RCC 7860 (cell line): Measurements from ENCODE around the gene INHBB.
"Not testable (repeated sequence)": the region's sequence is repeated elsewhere in the genome, so short reads cannot be mapped to it uniquely, and the experiment has no call there.

ENCODE experiments used
- DNase-seq: peaks from one replicate; pipeline ENCODE4 v3.0.0-alpha.2; 2015; ENCODE audit warnings: low spot score
- FAIRE-seq: peaks from 2 replicates; lab custom pipeline; 2012; peaks lifted over from hg19 to GRCh38; lab: Jason Lieb, UNC

Gene INHBB

DNA sequence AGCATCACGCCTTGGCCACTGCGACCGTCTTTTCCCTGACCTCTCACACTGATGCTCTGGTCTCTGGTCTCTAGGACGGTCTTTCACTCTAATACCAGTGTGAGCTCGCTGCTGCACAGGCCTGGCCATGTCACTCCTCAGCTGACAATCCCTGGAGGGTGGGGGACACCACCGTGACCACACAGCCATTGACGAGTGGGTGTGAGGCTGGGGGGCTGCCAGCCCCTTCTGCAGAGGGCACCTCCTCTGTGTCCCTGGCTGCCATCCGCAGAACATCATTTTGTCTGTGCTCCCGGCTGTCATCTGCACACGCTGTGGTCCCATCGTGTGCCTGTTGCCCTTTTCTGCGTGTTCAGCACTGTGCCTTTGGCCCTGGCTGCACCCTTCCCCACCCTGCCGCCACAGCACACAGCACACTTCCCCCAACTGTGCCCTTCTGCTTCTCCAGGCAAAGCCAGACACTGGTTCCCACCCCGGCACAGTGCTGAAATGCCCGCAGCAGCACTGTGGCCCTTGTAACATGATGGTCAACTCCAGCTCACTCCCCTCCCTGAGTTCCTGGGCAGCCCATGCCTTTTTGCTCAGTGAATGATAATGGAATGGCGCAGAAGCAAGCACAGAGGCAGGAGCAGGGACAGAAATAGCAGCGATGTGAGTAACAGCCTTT, 30.4 kb upstream of the INHBB start:
- DNase-seq (no peak), FAIRE-seq (no peak)

- DNase-seq (no peak), FAIRE-seq (no peak)
Measured at GRCh38 chr2:120316071-120316470, 29.9 kb upstream of the INHBB start.

GRCh38 chr2:120316528-120317179, 29.3 kb upstream of the INHBB start:
- no peak for FAIRE-seq
- no peak for DNase-seq

- FAIRE-seq (no peak), DNase-seq (no peak)
Measured at GRCh38 chr2:120317180-120317533, 28.8 kb upstream of the INHBB start.

GRCh38 chr2:120317916-120318315, 28.0 kb upstream of the INHBB start:
- FAIRE-seq (no peak), DNase-seq (no peak)

GRCh38 chr2:120318626-120319025, 27.3 kb upstream of the INHBB start:
- DNase-seq: no peak
- FAIRE-seq: no peak

GRCh38 chr2:120319123-120319522, 26.8 kb upstream of the INHBB start:
- FAIRE-seq: no peak
- DNase-seq: no peak

GRCh38 chr2:120319686-120320317, 26.1 kb upstream of the INHBB start:
- FAIRE-seq (no peak), DNase-seq (no peak)

DNA sequence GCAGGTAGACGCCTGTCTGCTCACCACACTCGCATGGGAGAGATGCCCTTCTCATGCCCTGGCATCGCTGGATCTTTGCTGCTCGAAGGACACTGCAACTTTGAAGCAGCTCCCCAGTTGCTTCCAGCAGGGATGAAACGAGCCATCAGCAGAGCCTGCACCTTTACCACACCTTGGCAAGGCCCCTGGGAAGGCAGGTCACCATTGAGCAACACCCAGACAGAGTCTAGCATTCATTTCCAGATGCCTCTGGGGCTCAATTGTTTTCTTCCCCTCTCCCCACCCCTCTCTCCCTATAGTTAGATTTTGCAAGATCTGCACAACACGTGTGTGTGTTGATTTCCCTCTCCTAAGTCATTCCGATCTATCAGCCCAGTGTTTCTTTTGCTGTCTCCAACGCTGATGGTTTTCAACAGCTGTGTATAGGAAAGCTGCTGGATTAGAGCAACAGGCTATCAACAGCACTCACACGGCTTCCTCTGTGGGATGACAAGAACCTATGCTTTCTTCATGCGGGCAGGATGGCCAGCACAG, 25.6 kb upstream of the INHBB start:
- DNase-seq (no peak), FAIRE-seq (no peak)

GRCh38 chr2:120320887-120321556, 24.9 kb upstream of the INHBB start:
- not testable (repeated sequence) for DNase-seq, FAIRE-seq

DNA sequence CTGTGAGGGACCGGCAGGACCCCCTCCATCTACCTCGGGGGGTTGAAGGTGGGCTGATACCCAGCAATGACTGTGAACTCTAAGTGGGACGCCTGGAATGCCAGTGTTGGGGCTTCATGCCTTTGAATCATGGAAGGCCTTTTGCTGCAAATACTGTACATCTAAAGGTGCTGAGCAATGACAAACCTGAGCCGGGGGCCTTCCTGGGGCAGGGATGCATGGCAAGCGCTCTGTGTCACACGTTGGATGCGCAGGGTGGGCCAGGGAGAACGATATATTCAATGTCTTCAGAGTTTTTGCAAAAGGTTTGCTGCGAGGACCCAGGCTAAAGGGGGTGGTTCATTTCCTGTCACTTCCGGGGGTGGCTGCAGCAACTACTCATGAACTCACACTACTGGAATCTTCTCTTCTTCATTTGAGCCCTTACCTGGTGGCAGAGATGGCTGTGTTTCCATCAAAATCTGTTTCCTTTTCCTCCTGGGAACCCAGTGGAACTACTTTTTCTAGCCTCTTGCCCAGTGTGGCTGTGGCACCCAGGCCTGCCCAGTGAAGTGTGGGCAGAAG, 24.1 kb upstream of the INHBB start:
- no peak for FAIRE-seq
- DNase-seq: no peak

GRCh38 chr2:120322329-120322728, 23.6 kb upstream of the INHBB start:
- FAIRE-seq: no peak
- DNase-seq: no peak

GRCh38 chr2:120323214-120323613, 22.7 kb upstream of the INHBB start:
- FAIRE-seq (no peak), DNase-seq (no peak)

DNA sequence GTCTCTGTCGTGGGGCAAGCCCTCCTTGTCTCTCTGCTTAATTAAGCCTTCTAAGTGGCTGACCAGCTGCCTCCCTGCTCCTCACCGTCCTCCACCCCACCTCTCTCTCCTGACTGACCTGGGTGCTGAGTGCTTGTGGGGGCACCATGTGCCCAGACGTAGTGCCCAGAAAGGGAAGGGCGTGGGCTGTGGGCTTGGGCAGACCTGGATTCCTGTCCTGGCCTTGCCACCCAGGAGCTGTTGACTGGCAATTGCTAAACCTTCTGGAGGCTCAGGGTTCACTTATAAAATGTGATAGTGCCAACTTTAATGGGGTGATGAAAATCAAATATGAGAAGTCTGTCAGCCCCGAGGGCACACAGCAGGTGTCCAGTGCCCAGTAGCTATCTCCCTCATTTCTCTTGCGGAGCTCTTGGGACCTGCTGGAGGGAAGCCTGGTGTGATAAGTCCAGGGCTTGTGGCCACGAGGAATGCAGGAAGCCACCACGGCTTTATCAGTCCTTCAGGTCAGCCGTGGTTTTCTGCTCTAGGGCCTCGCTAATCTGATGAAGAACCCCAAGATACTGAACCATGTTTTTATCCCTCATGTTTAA, 22.0 kb upstream of the INHBB start:
- no peak for FAIRE-seq
- no peak for DNase-seq

DNA sequence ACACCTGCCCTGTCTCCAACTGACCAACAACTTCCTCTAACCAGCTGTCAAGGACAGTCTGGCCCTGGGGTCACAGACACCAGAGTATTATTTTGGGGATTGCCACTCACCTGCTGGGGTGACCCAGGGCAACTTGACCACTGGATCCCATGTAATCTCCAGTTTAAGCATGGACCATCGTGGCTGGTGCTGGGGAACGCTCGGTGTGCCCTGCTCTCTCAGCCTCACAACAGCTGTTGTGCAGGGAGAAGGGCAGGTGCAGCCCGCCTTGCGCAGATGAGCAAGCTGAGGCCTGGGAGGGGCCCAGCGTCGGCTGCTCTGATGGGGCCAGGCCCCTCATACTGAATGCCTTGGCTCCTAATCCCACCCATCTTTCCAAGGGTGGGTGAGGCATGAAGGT, 21.0 kb upstream of the INHBB start:
- FAIRE-seq (no peak), DNase-seq (no peak)

- FAIRE-seq (no peak), DNase-seq (no peak)
Measured at GRCh38 chr2:120326066-120326465, 19.9 kb upstream of the INHBB start.

DNA sequence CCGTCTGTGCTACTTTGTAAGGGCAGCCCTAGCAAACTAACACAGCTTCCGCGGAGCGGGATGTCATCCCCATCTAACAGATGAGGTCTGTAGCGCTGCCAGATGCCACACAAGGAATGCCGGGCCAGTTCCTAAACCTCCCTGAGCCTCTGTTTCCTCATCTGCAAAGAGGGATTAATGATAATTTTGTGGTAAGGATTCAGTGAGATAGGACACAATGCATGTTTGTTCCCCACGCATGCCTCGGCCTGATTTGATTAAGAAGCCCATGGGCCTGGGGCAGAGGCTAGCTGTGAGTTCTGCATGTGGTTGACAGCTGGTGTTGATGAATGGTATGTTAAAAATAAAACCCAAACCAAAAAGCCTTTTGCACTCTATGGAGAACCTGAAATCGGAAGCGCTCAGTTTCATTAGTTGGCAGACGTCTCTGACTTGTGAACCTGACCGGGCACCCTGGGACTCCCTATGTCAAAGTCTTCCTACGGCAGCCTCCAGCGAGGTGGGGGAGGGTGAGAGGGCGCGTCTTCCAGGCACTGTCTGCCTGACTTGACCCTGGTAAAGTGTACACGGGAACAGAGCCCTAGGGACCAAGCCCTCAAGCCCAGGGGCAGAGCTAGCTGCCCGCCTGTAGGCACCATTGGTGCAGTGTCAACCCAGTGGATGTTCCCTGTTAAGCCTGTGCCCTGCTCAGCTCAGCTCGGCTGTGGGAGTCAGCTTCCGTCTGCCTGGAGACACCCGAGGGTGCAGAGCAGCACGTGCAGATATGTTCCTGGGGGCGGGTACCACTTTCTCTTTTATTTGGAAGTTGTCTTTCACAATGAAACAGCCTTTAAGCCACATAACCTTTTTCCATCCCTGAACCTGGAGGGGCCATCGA, 14.8 kb upstream of the INHBB start:
- FAIRE-seq (no peak), DNase-seq (no peak)

DNA sequence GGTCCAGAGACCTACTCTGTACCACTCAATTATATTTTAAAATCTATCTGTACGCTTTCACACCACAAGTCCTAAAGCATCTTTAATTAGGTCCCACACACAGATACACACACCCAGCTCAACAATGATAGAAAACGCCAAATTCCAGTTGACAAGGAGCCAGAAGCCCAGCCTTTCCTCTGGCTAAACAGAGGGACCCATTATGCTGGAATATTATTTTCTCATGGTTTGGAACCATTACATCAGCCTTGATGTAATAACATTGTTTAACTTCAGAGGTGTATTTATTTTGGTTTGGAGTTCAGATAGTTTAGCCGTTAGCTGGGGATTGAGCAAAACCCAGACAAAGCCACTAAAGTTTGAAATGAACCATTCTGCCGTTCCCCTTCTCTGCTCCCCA, 14.0 kb upstream of the INHBB start:
- no peak for FAIRE-seq
- DNase-seq: no peak

DNA sequence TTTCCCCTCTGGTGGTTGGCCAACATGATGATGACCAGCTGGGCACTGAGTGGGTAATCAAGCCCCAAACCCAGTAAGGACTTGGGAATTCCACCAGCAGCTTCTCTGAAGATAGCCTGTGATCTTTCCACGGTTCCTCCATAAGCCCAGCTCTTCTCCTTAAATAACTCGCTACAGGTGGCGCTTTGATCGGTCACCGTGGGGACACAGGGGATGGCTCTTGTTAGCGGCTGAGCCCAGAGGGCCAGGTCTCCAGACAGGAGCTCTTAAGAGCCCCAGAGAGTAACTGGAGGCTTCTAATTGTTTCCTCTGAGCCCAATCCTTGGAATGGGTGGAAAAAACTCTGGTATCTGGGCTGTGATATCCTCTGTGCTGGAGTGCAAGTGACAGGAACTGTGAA, 13.6 kb upstream of the INHBB start:
- no peak for FAIRE-seq

DNA sequence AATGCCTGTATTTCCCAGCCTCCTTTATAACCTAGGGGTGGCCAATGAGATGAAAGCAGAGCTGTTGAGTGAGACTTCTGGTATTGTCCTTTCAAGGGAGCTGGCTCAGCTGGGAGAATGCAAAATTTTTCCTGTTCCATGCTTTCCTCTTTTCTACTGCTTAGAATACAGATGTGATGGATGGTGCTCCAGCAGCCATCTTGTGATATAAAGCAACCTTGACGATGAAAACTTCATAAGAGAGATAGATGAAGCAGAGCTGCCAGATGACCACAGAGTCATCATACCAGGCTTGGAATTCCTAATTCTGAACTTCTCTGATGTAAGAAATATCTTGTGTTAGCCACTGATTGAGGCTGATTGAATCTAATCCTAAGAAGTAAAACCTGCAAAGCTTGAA, 11.9 kb upstream of the INHBB start:
- FAIRE-seq: no peak

More for the DNA sequence above, 13.6 kb upstream of the INHBB start:
- DNase-seq: no peak

More for the DNA sequence above, 11.9 kb upstream of the INHBB start:
- DNase-seq: no peak
